Nephron progenitor cell (in vitro differentiated cells): Measurements from ENCODE around the gene AIP.
A peak's percentile ranks its signal among the peaks of the same experiment; 100 is the strongest.

Experiments
- DNase-seq: peaks from one replicate; pipeline ENCODE4 v3.0.0; 2021
- H3K27ac Mint-ChIP-seq: 2 replicates; pipeline ENCODE4 v1.8.0; 2021; ENCODE audit warnings: mild to moderate bottlenecking, moderate library complexity, mixed read lengths
- H3K27me3 Mint-ChIP-seq: 2 replicates; pipeline ENCODE4 v1.8.0; 2021; ENCODE audit warnings: mild to moderate bottlenecking, low read depth, mixed read lengths; ENCODE audit not compliant: poor library complexity
- H3K36me3 Mint-ChIP-seq: 2 replicates; pipeline ENCODE4 v1.8.0; 2021; ENCODE audit warnings: low read depth, mixed read lengths
- H3K4me1 Mint-ChIP-seq: 2 replicates; pipeline ENCODE4 v1.8.0; 2021; ENCODE audit warnings: mixed read lengths
- H3K4me3 Mint-ChIP-seq: 2 replicates; pipeline ENCODE4 v1.8.0; 2021; ENCODE audit warnings: mild to moderate bottlenecking, moderate library complexity, mixed read lengths
- H3K9me3 Mint-ChIP-seq: 2 replicates; pipeline ENCODE4 v1.8.0; 2021; ENCODE audit warnings: mild to moderate bottlenecking, moderate library complexity, mixed read lengths
- CTCF ChIP-seq: fragments of 200-600 bp; sonication (generic); IDR thresholded peaks from 2 replicates; pipeline ENCODE4 v1.5.0; 2021; ENCODE audit warnings: antibody characterized with exemption

Gene AIP

GRCh38 chr11:67453816-67454732, 28.8 kb upstream of the AIP start:
- H3K9me3 Mint-ChIP-seq: no peaks in the 10 kb centered on the region
- H3K36me3 Mint-ChIP-seq: no peaks in the 10 kb centered on the region
- no peak for DNase-seq
- H3K27ac Mint-ChIP-seq: no peak overlapping the region
- TF ChIP-seq CTCF: no peak
- H3K4me1 Mint-ChIP-seq: peaks cover 40% of the 10 kb centered on the region
- peaks cover 3% of the 10 kb centered on the region for H3K27me3 Mint-ChIP-seq
- no peak overlapping the region for H3K4me3 Mint-ChIP-seq

- peaks cover 36% of the 10 kb centered on the region for H3K4me1 Mint-ChIP-seq
- H3K27me3 Mint-ChIP-seq: peaks cover 3% of the 10 kb centered on the region
- no peak for DNase-seq
- H3K4me3 Mint-ChIP-seq: no peak within 1 kb of the TSS
- no peaks in the 10 kb centered on the region for H3K36me3 Mint-ChIP-seq
- H3K27ac Mint-ChIP-seq: no peak within 1 kb of the TSS
- no peak for TF ChIP-seq CTCF
- H3K9me3 Mint-ChIP-seq: no peaks in the 10 kb centered on the region
These were observed 27.8 kb upstream of the AIP start, which contains the start of gene CABP4 for GRCh38 chr11:67455054-67455453. Gene CABP4, plus strand, starts transcription at chr11:67455354. Its CDS starts 70 bp downstream, at chr11:67455424.

- Mint-ChIP-seq H3K27me3 (peaks cover 3% of the 10 kb centered on the region), H3K27ac (no peak overlapping the region), H3K4me1 (peaks cover 31% of the 10 kb centered on the region), H3K36me3 (no peaks in the 10 kb centered on the region), H3K4me3 (no peak overlapping the region), H3K9me3 (no peaks in the 10 kb centered on the region)
- DNase-seq: no peak
- TF ChIP-seq CTCF: no peak
These were observed 26.6 kb upstream of the AIP start for GRCh38 chr11:67456068-67456705.

- H3K4me3 Mint-ChIP-seq: no peak overlapping the region
- no peak for TF ChIP-seq CTCF
- H3K27me3 Mint-ChIP-seq: peaks cover 3% of the 10 kb centered on the region
- peaks cover 26% of the 10 kb centered on the region for H3K4me1 Mint-ChIP-seq
- H3K27ac Mint-ChIP-seq: peak overlapping the region; percentile 39
- no peaks in the 10 kb centered on the region for H3K36me3 Mint-ChIP-seq
- DNase-seq: no peak
- no peaks in the 10 kb centered on the region for H3K9me3 Mint-ChIP-seq
These were observed 25.4 kb upstream of the AIP start for GRCh38 chr11:67457453-67457852.

- Mint-ChIP-seq H3K4me3 (no peak overlapping the region), H3K27me3 (peaks cover 3% of the 10 kb centered on the region), H3K36me3 (no peaks in the 10 kb centered on the region), H3K4me1 (peaks cover 26% of the 10 kb centered on the region), H3K9me3 (no peaks in the 10 kb centered on the region), H3K27ac (no peak overlapping the region)
- no peak for TF ChIP-seq CTCF
- no peak for DNase-seq
These were observed 24.6 kb upstream of the AIP start for GRCh38 chr11:67458266-67458665.
